MCF 10A (cell line): Measurements from ENCODE around the gene MYO3A. TPM values are rescaled to one million over a fixed set of nuclear protein-coding genes. Genes with fewer than 3 reads are reported as not detected.

Experiments
- BruUV-seq: library from RNA; stranded (reverse); fragments of 400-500 nt; replicated peaks from 2 replicates; lab custom pipeline; 2021; lab: Mats Ljungman, UMichigan
- CTCF ChIA-PET: fragments of 300-600 bp; sonication (Branson Sonifier 250); formaldehyde crosslinking; extraction: SDS; loops from one replicate; lab custom pipeline; 2021; ENCODE audit warnings: antibody characterized with exemption, inconsistent platforms; lab: Yijun Ruan, JAX
- POLR2A ChIA-PET: fragments of 300-600, 350-650 bp; sonication (Branson Sonifier 250); formaldehyde crosslinking; extraction: SDS; loops from one replicate; lab custom pipeline; 2020; ENCODE audit warnings: antibody characterized with exemption, inconsistent platforms; lab: Yijun Ruan, JAX
- DNase-seq: peaks from one replicate; pipeline ENCODE4 v3.0.0-alpha.2; 2018; ENCODE audit not compliant: unreplicated experiment
- H3K27ac Mint-ChIP-seq: one replicate; pipeline ENCODE4 v1.8.0; 2022; ENCODE audit warnings: mild to moderate bottlenecking, low read depth, mixed read lengths; ENCODE audit not compliant: unreplicated experiment
- H3K27me3 Mint-ChIP-seq: one replicate; pipeline ENCODE4 v1.8.0; 2022; ENCODE audit warnings: mixed read lengths; ENCODE audit not compliant: insufficient read depth, unreplicated experiment
- H3K36me3 Mint-ChIP-seq: one replicate; pipeline ENCODE4 v1.8.0; 2022; ENCODE audit warnings: mild to moderate bottlenecking, moderate library complexity, mixed read lengths; ENCODE audit not compliant: insufficient read depth, unreplicated experiment
- H3K4me1 Mint-ChIP-seq: one replicate; pipeline ENCODE4 v1.8.0; 2022; ENCODE audit warnings: mixed read lengths; ENCODE audit not compliant: insufficient read depth, unreplicated experiment
- H3K4me3 Mint-ChIP-seq: one replicate; pipeline ENCODE4 v1.8.0; 2022; ENCODE audit warnings: mild to moderate bottlenecking, moderate library complexity, mixed read lengths; ENCODE audit not compliant: unreplicated experiment
- H3K9me3 Mint-ChIP-seq: one replicate; pipeline ENCODE4 v1.8.0; 2022; ENCODE audit warnings: mixed read lengths; ENCODE audit not compliant: unreplicated experiment
- CTCF ChIP-seq: fragments of 200-600 bp; IDR thresholded peaks from one replicate; pipeline ENCODE4 v1.8.0; 2022; ENCODE audit warnings: antibody characterized with exemption, mild to moderate bottlenecking; ENCODE audit not compliant: unreplicated experiment
- intact Hi-C: fragments of 100-400 bp; cut with micrococcal nuclease; formaldehyde crosslinking; loops from 2 replicates; pipeline ENCODE4 v1.14.1; 2022
- total RNA-seq: library from RNA; stranded (reverse); gene quantifications from 2 replicates; pipeline ENCODE4 v1.2.3, GENCODE V29; 2022

The MYO3A gene
- total RNA-seq, 1 experiment from 2014 or later, result not detected

GRCh38 chr10:26215396-26215934, 281.4 kb downstream of the MYO3A start:
- intact Hi-C loops, result no loop called here
- BruUV-seq, result no TSS peak
- Mint-ChIP-seq H3K27ac (no peak overlapping the region), H3K36me3 (no peaks in the 10 kb centered on the region), H3K4me3 (no peak overlapping the region), H3K9me3 (peaks cover 6% of the 10 kb centered on the region), H3K4me1 (peaks cover 6% of the 10 kb centered on the region), H3K27me3 (peaks cover 50% of the 10 kb centered on the region)
- no peak for TF ChIP-seq CTCF
- CTCF ChIA-PET, result interaction anchor here (0.7 kb wide), 1 partner anchor 22 kb away, joined by 3 read pairs; no protein-coding TSS in a partner anchor
- POLR2A ChIA-PET, result no interaction called here
- DNase-seq, result no peak

- H3K36me3 Mint-ChIP-seq, result no peaks in the 10 kb centered on the region
- H3K4me3 Mint-ChIP-seq, result no peak overlapping the region
- POLR2A ChIA-PET, result no interaction called here
- CTCF ChIA-PET, result no interaction called here
- peaks cover 6% of the 10 kb centered on the region for H3K4me1 Mint-ChIP-seq
- H3K27me3 Mint-ChIP-seq, result peaks cover 56% of the 10 kb centered on the region
- BruUV-seq, result no TSS peak
- no peak for TF ChIP-seq CTCF
- H3K27ac Mint-ChIP-seq, result no peak overlapping the region
- intact Hi-C loops, result no loop called here
- H3K9me3 Mint-ChIP-seq, result peaks cover 6% of the 10 kb centered on the region
- DNase-seq, result no peak
These were observed 282.0 kb downstream of the MYO3A start for GRCh38 chr10:26215935-26216584.

- CTCF ChIA-PET, result no interaction called here
- Mint-ChIP-seq H3K9me3 (peaks cover 6% of the 10 kb centered on the region), H3K4me1 (peaks cover 6% of the 10 kb centered on the region), H3K27ac (no peak within 1 kb of the TSS), H3K36me3 (no peaks in the 10 kb centered on the region), H3K27me3 (peaks cover 63% of the 10 kb centered on the region), H3K4me3 (no peak within 1 kb of the TSS)
- BruUV-seq, result no TSS peak
- no peak for TF ChIP-seq CTCF
- intact Hi-C loops, result no loop called here
- POLR2A ChIA-PET, result no interaction called here
- DNase-seq, result no peak
These were observed 282.8 kb downstream of the MYO3A start, which contains the start of gene GAD2 for GRCh38 chr10:26216585-26217395. TSS of gene GAD2 (plus strand) at chr10:26216774. CDS start at chr10:26216810, 36 bp downstream.
